Activated CD8-positive, alpha-beta memory T cell treated with anti-CD3 and anti-CD28 coated beads, Interleukin-2, amount 50 U/mL, for 4 hours (primary cell): ENCODE data around the gene BTNL9.
"Not testable (repeated sequence)": the region's sequence is repeated elsewhere in the genome, so short reads cannot be mapped to it uniquely, and the experiment has no call there.

Source experiments
- DNase-seq: peaks from one replicate; pipeline ENCODE4 v3.0.0-alpha.2; 2020

BTNL9 gene

GRCh38 chr5:181063514-181063913 is 23.4 kb downstream of the BTNL9 start:
- no peak for DNase-seq

- DNase-seq: no peak
Measured at GRCh38 chr5:181064987-181065386, 24.9 kb downstream of the BTNL9 start.

GRCh38 chr5:181069767-181070491 is 29.9 kb downstream of the BTNL9 start:
- no peak for DNase-seq

GRCh38 chr5:181070523-181070922 is 30.5 kb downstream of the BTNL9 start:
- no peak for DNase-seq

- DNase-seq: no peak
Measured at GRCh38 chr5:181071257-181071656, 31.2 kb downstream of the BTNL9 start.

GRCh38 chr5:181076920-181077319 is 36.9 kb downstream of the BTNL9 start:
- no peak for DNase-seq

- no peak for DNase-seq
Measured at GRCh38 chr5:181081989-181082388, 41.9 kb downstream of the BTNL9 start.

GRCh38 chr5:181084621-181085195 is 44.6 kb downstream of the BTNL9 start:
- DNase-seq: no peak

- DNase-seq: no peak
Measured at GRCh38 chr5:181086026-181086883, 46.2 kb downstream of the BTNL9 start.

GRCh38 chr5:181086884-181087205 is 46.8 kb downstream of the BTNL9 start:
- DNase-seq: no peak

- no peak for DNase-seq
Measured at GRCh38 chr5:181087309-181087708, 47.2 kb downstream of the BTNL9 start.

GRCh38 chr5:181088289-181088688 is 48.2 kb downstream of the BTNL9 start:
- no peak for DNase-seq

GRCh38 chr5:181092428-181092827 is 52.4 kb downstream of the BTNL9 start:
- no peak for DNase-seq

GRCh38 chr5:181095162-181095561 is 55.1 kb downstream of the BTNL9 start:
- not testable (repeated sequence) for DNase-seq

- not testable (repeated sequence) for DNase-seq
Measured at GRCh38 chr5:181096721-181097382, 56.8 kb downstream of the BTNL9 start.

- not testable (repeated sequence) for DNase-seq
Measured at GRCh38 chr5:181097383-181097753, 57.3 kb downstream of the BTNL9 start.

GRCh38 chr5:181097759-181098491 is 57.9 kb downstream of the BTNL9 start:
- DNase-seq: not testable (repeated sequence)

- no peak for DNase-seq
Measured at GRCh38 chr5:181098762-181099601, 58.9 kb downstream of the BTNL9 start.

- DNase-seq: no peak
Measured at GRCh38 chr5:181099602-181100086, 59.6 kb downstream of the BTNL9 start.

- no peak for DNase-seq
Measured at GRCh38 chr5:181100121-181100875, 60.2 kb downstream of the BTNL9 start.
